Measurements from ENCODE around the gene PRRX2. TPM values are rescaled to one million over a fixed set of nuclear protein-coding genes. Genes with fewer than 3 reads are reported as not detected.

Gene PRRX2
- total and polyA plus RNA-seq, 2 experiments from 2014 or later: 5.8 to 8.3 TPM

- TF ChIP-seq ZNF462 (CRISPR knock-in tag; IDR thresholded peaks at IDR 0.05): no peak
Measured at GRCh38 chr9:129667378-129667777, 1.9 kb downstream of the PRRX2 start (continued).

- Histone ChIP-seq H3K36me3 (ENCODE audit: insufficient read depth) (no peaks in the 10 kb centered on the region), H3F3A (replicated peaks; ENCODE audit: low read depth) (no peaks in the 10 kb centered on the region), H3K27ac (ENCODE audit: low read depth) (no peak overlapping the region), H3K9me2 (ENCODE audit: insufficient read depth) (no peaks in the 10 kb centered on the region), H4K20me1 (replicated peaks; ENCODE audit: insufficient read depth) (no peaks in the 10 kb centered on the region), H3K79me2 (replicated peaks; ENCODE audit: insufficient read depth) (no peaks in the 10 kb centered on the region), H2AFZ (no peak overlapping the region), H3K4me3 (no peak overlapping the region), H3K27me3 (ENCODE audit: insufficient read depth) (peaks cover 24% of the 10 kb centered on the region), H3K4me1 (ENCODE audit: insufficient read depth) (peaks cover 14% of the 10 kb centered on the region), H3K4me2 (no peak overlapping the region)
- DNase-seq (ENCODE audit: low spot score): no peak
- ATAC-seq: no peak; the same call in 2 of the 3 replicates
- no peaks in the 10 kb centered on the region for H3K9me3 Mint-ChIP-seq
- no peak overlapping the region for H3K4me3 Mint-ChIP-seq
- H3K36me3 Mint-ChIP-seq (ENCODE audit: low read depth): no peaks in the 10 kb centered on the region
- TF ChIP-seq STAT1 (IDR thresholded peaks at IDR 0.05; ENCODE audit: unreplicated experiment) (no peak), CTCF (conservative IDR thresholded peaks at IDR 0.05; ENCODE audit: low read depth in 2 of 2) (peak; percentile 13 to 35; a peak in 1 of 4 replicates)
- no peak overlapping the region for H3K27ac Mint-ChIP-seq
- H3K27me3 Mint-ChIP-seq (ENCODE audit: insufficient read depth, low read depth, poor library complexity): peaks cover 33% of the 10 kb centered on the region
- peaks cover 17% of the 10 kb centered on the region for H3K4me1 Mint-ChIP-seq
Measured at GRCh38 chr9:129667850-129668249, 2.4 kb downstream of the PRRX2 start.

Data from GM23338 (cell line).